ENCODE results near the gene GRAMD2A.
"Not testable (repeated sequence)": the region's sequence is repeated elsewhere in the genome, so short reads cannot be mapped to it uniquely, and the experiment has no call there.

GRAMD2A gene

GRCh38 chr15:72184165-72184811 lies 13.3 kb downstream of the GRAMD2A start:
- peak; percentile 82 for DNase-seq (ENCODE audit: low spot score)

- no peak for DNase-seq (ENCODE audit: low spot score)
Observed at GRCh38 chr15:72183781-72184164, 13.8 kb downstream of the GRAMD2A start.

GRCh38 chr15:72182673-72183072 lies 14.9 kb downstream of the GRAMD2A start:
- DNase-seq (ENCODE audit: low spot score) = no peak

GRCh38 chr15:72182244-72182643 lies 15.3 kb downstream of the GRAMD2A start:
- DNase-seq (ENCODE audit: low spot score) = no peak

GRCh38 chr15:72180761-72181324 lies 16.7 kb downstream of the GRAMD2A start:
- no peak for DNase-seq (ENCODE audit: low spot score)

- no peak for DNase-seq (ENCODE audit: low spot score)
Observed at GRCh38 chr15:72179950-72180581, 17.5 kb downstream of the GRAMD2A start.

GRCh38 chr15:72178976-72179585 lies 18.5 kb downstream of the GRAMD2A start:
- DNase-seq (ENCODE audit: low spot score) = no peak

GRCh38 chr15:72176743-72177142 lies 20.8 kb downstream of the GRAMD2A start:
- no peak for DNase-seq (ENCODE audit: low spot score)

- no peak for DNase-seq (ENCODE audit: low spot score)
Observed at GRCh38 chr15:72176159-72176558, 21.4 kb downstream of the GRAMD2A start.

GRCh38 chr15:72175186-72176044 lies 22.2 kb downstream of the GRAMD2A start:
- no peak for DNase-seq (ENCODE audit: low spot score)

- no peak for DNase-seq (ENCODE audit: low spot score)
Observed at GRCh38 chr15:72174551-72175165, 22.9 kb downstream of the GRAMD2A start.

- no peak for DNase-seq (ENCODE audit: low spot score)
Observed at GRCh38 chr15:72173864-72174550, 23.6 kb downstream of the GRAMD2A start.

- DNase-seq (ENCODE audit: low spot score) = no peak
Observed at GRCh38 chr15:72173401-72173800, 24.2 kb downstream of the GRAMD2A start.

GRCh38 chr15:72172796-72173195 lies 24.8 kb downstream of the GRAMD2A start:
- no peak for DNase-seq (ENCODE audit: low spot score)

GRCh38 chr15:72171978-72172377 lies 25.6 kb downstream of the GRAMD2A start:
- not testable (repeated sequence) for DNase-seq (ENCODE audit: low spot score)

- DNase-seq (ENCODE audit: low spot score) = no peak
Observed at GRCh38 chr15:72170691-72171090, 26.9 kb downstream of the GRAMD2A start.

GRCh38 chr15:72169921-72170611 lies 27.5 kb downstream of the GRAMD2A start:
- no peak for DNase-seq (ENCODE audit: low spot score)

- DNase-seq (ENCODE audit: low spot score) = peak; percentile 37
Observed at GRCh38 chr15:72169236-72169920, 28.2 kb downstream of the GRAMD2A start.

GRCh38 chr15:72168808-72169190 lies 28.8 kb downstream of the GRAMD2A start:
- DNase-seq (ENCODE audit: low spot score) = no peak

All from iPS-NIHi11 (cell line).